Measurements from ENCODE around the gene PIK3R2.

The PIK3R2 gene

DNA sequence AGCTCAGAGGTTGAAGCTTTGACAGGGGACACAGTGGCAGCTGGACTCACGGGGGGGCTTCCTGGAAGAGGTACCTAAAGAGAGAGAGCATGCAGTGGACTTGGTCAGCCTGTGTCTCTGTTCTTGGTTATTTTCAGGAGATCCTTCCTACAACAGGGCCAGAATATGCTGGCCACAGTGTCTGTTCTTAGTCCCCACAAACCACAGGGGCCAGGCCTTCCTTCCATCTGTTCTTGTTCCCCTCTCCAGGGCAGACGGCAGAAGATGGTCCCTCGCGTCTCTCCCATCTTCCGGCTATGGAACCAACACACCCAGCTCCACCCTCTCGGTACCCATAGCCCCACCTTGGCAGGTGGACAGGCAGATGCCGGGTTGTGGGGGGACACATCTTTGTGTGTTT is 30.5 kb upstream of the PIK3R2 start:
- no peak for DNase-seq
- in situ Hi-C loops (cut with MboI; ENCODE audit: low pct_unique_long_range_greater_than_20kb, low sequenced_read_pairs) = no loop called here

DNA sequence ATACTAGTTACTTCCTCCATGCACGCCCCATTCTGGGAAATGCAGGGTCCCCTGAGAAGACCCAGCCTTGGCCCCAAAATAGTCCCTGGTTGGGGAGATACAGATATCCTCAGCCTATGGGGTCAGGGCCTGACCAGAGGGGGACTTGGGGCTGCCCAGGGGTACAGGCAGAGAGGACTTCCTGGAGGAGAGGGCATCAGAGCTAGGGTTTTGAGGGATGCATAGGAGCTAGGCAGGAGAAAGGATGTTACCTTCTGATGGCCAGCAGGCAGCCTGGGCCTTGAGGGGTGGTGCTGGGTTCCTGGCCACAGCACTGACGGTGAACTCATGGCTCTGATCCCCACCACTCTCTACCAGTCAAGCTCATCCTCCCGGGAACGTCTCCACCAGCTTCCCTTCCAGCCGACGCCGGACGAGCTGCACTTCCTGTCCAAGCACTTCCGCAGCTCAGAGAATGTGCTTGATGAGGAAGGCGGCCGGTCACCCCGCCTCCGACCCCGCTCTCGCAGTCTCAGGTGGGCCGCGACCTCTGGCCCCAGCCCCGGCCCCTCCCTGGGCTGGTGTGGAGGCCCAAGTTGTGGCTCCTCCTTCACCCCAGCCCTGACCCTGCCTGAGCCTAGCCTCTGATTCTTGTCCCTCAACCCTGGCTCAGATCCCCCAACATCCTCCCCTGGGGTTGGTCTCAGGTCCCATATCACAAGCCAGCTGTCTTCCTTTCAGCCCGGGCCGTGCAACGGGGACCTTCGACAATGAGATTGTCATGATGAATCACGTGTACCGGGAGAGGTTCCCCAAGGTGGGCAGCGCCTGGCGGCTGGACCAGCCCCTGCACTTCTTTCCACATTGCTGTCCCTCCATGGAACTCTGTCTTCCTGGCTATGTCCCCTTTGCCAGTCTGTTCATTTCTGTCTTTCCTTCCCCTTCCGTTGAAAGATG is 29.8 kb upstream of the PIK3R2 start:
- no peak for DNase-seq
- in situ Hi-C loops (cut with MboI; ENCODE audit: low pct_unique_long_range_greater_than_20kb, low sequenced_read_pairs) = no loop called here

DNA sequence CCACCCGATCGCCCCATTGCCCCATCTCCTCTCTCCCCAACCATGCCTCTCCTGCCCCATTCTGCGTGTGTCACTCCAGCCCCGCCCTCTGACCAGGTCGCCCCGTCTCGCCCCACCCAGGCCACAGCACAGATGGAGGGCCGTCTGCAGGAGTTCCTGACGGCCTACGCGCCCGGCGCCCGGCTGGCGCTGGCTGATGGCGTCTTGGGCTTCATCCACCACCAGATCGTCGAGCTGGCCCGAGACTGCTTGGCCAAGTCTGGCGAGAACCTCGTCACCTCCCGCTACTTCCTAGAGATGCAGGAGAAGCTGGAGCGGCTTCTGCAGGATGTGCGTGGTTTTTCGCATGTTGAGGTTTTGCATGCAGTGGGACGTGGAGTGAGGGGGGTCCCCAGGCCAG is 29.1 kb upstream of the PIK3R2 start:
- no peak for DNase-seq
- in situ Hi-C loops (cut with MboI; ENCODE audit: low pct_unique_long_range_greater_than_20kb, low sequenced_read_pairs) = no loop called here

DNA sequence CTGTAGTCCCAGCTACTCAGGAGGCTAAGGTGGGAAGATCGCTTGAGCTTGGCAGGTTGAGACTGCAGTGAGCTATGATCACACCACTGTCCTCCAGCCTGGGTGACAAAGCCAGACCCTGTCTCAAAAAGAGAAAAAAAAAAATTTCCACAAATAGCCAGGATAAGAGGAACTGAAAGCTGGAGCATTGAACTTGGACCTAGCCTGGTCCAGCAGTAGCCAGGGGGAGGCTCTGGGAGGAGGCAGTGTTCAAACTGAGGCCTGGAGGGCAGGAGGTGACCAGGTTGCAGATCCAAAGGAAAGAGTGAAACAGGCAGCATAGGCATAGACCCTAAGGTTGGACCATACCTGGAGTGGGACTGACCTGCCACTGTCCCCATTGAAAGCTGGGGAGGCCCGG is 26.9 kb upstream of the PIK3R2 start:
- no peak for DNase-seq
- in situ Hi-C loops (cut with MboI; ENCODE audit: low pct_unique_long_range_greater_than_20kb, low sequenced_read_pairs) = no loop called here

DNA sequence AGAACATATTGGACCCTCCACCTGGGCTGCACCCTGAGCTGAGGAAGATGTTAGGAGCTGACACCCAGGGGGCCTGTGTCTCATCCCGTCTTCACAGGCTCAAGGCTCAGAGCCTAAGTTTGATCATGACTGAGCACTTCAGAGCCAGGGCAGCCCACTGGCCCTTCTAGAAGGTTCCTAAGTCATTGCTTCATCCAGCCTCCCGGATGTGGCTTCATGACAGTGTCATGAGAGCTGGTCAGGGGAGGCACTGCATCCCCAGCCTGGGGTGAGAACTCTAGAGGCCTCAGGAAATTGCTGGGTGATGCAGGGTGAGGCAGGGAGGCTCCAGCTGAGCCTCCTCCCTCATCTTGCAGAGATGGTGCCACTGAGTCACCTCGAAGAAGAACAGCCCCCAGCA is 24.9 kb upstream of the PIK3R2 start:
- DNase-seq = no peak
- in situ Hi-C loops (cut with MboI; ENCODE audit: low pct_unique_long_range_greater_than_20kb, low sequenced_read_pairs) = no loop called here

DNA sequence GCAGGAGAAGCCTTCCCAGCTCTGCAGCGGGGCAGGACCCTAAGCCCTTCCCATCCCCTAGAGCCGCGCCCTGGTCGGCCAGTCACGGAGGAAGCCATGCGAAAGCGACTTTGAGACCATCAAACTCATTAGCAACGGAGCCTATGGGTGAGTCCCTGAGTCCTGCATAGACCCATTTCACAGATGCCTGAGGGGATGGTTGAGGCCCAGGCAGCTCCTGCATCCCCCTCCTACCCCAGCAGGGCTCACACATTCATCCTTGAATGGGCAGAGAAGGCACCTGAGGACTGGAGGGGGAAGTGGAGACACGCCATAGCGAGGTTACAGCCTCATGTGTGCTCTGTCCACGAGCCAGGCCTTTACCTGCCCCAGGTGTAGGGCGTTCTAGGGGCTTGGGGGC is 24.2 kb upstream of the PIK3R2 start:
- no peak for DNase-seq
- in situ Hi-C loops (cut with MboI; ENCODE audit: low pct_unique_long_range_greater_than_20kb, low sequenced_read_pairs) = no loop called here

DNA sequence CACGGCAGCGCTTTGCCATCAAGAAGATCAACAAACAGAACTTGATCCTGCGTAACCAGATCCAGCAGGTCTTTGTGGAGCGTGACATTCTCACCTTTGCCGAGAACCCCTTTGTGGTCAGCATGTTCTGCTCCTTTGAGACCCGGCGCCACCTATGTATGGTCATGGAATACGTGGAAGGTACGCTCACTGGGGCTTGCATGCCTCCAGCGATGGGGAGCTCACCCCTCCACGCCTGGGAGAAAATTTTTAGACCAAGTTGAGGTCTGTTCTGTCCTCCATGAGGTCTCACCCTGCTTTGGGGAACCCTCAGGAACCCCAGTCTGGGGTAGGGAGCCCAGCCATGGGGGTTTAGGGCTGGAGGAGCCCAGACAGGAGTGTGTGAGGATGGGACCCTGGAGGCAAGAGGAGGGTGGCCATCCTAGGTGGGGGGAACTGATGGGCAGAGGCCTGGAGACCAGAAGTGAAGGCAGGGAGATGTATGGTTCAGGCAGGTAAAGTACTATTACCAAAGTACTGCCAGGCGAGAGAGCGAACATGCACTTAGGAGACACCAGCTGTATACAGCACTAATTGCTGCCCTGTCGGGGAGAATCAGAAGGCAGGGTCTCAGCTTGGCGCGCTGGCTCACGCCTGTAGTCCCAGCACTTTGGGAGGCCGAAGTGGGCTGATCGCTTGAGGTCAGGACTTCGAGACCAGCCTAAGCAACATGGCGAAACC is 22.3 kb upstream of the PIK3R2 start:
- DNase-seq = no peak
- in situ Hi-C loops (cut with MboI; ENCODE audit: low pct_unique_long_range_greater_than_20kb, low sequenced_read_pairs) = no loop called here

DNA sequence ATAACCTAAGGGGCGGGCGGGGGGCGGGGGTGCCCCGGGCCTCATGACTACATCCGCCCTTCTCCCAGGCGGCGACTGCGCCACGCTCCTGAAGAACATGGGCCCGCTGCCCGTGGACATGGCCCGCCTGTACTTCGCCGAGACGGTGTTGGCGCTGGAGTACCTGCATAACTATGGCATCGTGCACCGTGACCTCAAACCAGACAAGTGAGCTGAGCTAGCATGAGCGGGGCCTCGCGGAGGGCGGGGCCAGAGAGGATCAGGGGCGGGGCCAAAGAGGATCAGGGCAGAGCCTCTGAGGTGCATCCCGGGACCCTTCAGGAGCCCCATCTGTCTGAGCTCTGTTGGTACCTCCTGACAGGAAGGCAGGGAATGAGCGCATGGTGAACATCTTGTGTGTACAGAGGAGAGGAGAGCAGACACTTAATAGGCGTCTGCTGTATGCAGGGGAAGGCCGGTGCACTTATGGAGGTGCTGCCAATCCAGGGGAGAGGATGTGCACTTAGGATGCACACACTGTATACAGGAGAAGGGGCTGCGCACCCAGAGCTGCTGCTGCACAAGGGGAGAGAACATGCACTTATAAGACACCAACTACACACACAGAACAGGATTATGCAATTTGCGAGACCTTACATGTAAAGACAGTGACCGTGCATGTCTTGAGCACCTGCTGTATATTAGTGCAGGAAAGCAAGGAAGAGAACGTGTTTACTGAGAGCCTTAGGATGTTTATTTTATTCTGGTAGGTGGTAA is 20.9 kb upstream of the PIK3R2 start:
- no peak for DNase-seq
- in situ Hi-C loops (cut with MboI; ENCODE audit: low pct_unique_long_range_greater_than_20kb, low sequenced_read_pairs) = no loop called here

DNA sequence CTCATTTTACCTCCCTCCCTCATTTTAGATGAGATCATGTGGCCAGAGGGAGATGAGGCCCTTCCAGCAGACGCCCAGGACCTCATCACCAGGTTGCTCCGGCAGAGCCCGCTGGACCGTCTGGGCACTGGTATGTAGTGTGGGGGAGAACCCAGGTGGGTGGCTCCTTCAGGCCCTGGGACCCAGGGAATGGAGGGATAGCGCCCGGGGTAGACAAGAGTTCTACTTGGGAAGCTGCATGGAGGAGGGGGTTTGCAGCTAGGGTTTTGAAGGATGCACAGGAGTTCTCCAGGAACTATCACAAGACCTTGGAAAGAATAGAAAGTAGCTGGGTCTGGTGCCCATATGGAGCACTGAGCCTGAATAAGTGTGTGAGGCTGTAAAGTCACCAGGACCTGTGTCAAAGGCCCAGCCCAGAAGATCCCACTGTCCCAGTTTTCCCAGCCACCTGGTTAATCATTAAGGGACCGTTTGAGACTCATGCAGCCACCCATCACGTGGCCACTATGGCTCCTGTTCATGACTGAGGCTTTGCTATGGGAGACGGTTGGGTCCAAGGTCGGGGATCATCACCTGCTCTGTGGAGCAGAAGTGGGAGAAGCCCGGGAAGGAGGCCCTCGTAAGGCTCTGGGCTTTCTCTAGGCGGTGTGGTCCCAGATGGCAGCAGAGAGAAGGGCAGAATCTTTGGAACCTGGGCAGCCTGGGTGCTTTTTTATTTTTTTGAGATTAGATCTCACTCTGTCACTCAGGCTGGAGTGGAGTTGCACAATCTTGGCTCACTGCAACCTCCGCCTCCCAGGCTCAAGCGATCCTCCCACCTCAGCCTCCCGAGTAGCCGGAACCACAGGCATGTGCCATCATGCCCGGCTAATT is 17.0 kb upstream of the PIK3R2 start:
- no peak for DNase-seq
- in situ Hi-C loops (cut with MboI; ENCODE audit: low pct_unique_long_range_greater_than_20kb, low sequenced_read_pairs) = no loop called here

DNA sequence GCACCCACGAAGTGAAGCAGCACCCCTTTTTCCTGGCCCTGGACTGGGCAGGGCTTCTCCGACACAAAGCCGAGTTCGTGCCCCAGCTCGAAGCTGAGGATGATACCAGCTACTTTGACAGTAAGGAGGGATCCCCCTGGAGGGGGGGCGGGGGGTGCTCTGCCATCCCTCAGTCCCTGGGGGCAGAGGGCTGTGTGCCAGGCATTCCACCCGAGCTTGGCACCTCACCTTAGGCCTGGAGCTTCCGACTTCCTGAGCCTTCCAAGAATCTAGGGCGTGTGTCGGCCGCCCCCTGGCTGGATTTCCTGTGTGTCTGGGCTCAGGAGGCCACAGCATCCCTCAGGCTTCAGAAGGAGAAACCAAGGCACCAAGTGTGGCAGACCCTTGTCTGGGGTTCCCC is 15.7 kb upstream of the PIK3R2 start:
- in situ Hi-C loops (cut with MboI; ENCODE audit: low pct_unique_long_range_greater_than_20kb, low sequenced_read_pairs) = no loop called here
- no peak for DNase-seq

DNA sequence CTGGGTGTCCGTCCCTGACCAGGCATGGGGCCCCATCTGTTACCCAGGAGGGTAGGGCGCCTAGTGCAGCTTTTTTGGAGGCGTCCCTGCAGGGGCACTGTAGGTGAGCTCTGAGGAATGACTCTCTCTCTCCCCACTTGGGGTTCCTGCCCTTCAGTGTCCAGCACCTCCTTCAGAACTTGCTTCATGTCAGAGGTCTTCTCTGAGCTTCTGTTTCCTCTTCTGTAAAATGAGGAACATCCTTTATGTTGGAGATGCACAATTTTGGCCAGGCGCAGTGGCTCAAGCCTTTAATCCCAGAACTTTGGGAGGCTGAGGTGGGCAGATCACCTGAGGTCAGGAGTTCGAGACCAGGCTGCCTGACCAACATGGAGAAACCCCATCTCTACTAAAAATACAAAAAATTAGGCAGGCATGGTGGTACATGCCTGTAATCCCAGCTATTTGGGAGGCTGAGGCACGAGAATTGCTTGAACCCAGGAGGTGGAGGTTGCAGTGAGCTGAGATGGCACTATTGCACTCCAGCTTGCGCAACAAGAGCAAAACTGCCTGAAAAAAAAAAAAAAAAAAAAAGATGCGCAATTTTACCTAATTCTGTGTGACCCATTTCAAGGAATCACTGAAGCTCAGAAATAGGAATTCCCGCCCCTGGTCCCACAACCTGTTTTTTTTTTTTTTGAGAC is 15.2 kb upstream of the PIK3R2 start:
- no peak for DNase-seq
- in situ Hi-C loops (cut with MboI; ENCODE audit: low pct_unique_long_range_greater_than_20kb, low sequenced_read_pairs) = no loop called here

DNA sequence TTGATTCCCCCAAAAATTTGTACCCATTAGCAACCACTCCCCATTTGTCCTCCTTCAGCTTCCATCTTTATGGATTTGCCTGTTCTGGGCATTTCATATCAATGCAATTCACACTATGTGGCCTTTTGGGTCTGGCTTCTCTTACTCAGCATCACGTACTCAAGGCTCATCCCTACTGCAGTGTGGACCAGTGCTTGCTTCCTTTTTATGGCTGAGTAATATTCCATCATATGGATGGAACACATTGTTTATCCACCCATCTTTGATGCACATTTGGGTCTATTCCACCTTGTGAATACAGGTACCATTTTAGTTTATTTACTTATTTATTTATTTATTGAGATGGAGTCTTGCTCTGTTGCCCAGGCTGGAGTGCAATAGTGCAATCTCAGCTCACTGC is 12.5 kb upstream of the PIK3R2 start:
- in situ Hi-C loops (cut with MboI; ENCODE audit: low pct_unique_long_range_greater_than_20kb, low sequenced_read_pairs) = no loop called here
- no peak for DNase-seq

DNA sequence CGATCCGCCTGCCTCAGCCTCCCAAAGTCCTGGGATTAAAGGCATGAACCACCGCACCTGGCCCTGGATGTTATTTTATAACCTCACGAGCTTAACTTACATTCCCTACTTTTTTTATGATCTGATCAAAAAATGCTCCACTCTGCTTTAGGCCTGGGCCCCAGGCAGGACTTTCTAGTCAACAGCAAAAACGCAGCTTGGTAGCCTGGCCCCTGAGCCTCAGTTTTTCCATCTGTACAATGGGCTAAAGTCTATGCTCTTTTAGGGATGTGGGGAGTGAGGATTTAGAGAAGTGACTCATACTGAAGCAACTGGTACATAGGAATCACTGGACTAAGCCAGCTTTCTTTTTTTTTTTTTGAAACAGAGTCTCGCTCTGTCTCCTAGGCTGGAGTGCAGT is 11.9 kb upstream of the PIK3R2 start:
- DNase-seq = no peak
- in situ Hi-C loops (cut with MboI; ENCODE audit: low pct_unique_long_range_greater_than_20kb, low sequenced_read_pairs) = no loop called here

DNA sequence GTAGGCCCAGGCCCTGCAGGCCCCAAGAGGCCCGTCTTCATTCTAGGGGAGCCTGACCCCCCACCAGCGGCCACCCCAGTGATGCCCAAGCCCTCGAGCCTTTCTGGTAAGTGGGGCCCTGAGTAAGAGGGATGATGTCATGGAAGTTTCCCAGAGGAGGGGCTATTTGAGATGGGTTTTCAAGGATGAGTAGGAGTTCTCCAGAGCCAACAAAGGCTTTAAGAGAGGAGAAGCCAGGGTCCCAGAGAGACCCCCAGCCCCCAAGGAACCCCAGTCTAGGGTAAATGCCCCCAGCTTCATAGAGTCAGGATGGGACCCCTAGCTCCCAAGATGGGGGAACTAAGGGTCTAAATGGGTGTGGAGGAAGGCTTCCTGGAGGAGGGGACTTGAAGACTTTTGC is 9.1 kb upstream of the PIK3R2 start:
- in situ Hi-C loops (cut with MboI; ENCODE audit: low pct_unique_long_range_greater_than_20kb, low sequenced_read_pairs) = no loop called here
- no peak for DNase-seq

DNA sequence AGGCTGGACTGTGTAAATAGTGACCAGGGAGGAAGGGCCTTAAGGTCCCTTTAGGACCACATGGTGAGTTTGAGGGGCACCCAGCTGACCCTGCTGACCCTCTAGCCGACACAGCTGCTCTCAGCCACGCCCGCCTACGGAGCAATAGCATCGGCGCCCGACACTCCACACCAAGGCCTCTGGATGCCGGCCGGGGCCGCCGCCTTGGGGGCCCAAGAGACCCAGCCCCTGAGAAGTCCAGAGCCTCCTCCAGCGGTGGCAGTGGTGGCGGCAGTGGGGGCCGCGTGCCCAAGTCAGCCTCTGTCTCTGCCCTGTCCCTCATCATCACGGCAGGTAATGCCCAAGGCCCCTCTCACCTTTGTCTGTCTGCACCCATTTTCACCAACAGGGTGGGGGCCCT is 8.6 kb upstream of the PIK3R2 start:
- in situ Hi-C loops (cut with MboI; ENCODE audit: low pct_unique_long_range_greater_than_20kb, low sequenced_read_pairs) = no loop called here
- no peak for DNase-seq

DNA sequence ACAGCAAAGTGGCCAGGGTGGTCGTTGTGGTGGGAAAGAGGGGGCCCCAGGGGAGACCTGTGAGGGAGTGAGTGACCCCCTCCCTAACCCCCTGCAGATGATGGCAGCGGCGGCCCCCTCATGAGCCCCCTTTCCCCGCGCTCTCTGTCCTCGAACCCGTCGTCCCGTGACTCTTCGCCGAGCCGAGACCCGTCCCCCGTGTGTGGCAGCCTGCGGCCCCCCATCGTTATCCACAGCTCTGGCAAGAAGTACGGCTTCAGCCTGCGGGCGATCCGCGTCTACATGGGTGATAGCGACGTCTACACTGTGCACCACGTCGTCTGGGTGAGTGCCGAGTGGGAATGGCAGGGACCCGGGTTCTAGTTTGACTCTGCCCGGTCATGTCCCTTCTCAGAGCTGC is 8.1 kb upstream of the PIK3R2 start:
- DNase-seq = no peak
- in situ Hi-C loops (cut with MboI; ENCODE audit: low pct_unique_long_range_greater_than_20kb, low sequenced_read_pairs) = no loop called here

DNA sequence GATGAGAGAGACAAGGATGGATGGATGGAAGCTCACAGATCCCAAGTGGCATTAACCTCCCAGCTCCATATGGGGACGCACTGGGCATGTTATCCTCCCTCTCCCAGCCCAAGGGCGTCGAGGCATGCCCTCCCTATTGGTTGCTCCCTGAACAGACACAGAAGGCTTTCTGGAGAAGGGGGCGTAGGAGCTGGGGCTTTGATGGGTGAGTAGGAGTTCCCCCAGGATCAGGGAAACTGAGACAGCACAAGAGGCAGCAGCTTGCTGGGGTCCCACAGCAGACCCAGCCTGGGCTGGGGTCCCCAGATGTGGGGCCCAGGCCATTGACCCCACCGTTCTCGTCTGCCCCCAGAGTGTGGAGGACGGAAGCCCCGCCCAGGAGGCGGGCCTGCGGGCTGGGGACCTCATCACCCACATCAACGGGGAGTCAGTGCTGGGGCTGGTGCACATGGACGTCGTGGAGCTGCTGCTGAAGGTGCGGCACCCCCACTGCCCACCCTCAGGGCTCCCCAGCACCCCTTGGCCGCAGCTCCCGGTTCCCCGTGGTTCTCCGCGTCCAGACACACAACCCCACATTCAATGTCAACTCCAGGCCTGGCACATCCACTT is 7.5 kb upstream of the PIK3R2 start:
- in situ Hi-C loops (cut with MboI; ENCODE audit: low pct_unique_long_range_greater_than_20kb, low sequenced_read_pairs) = no loop called here
- DNase-seq = no peak

DNA sequence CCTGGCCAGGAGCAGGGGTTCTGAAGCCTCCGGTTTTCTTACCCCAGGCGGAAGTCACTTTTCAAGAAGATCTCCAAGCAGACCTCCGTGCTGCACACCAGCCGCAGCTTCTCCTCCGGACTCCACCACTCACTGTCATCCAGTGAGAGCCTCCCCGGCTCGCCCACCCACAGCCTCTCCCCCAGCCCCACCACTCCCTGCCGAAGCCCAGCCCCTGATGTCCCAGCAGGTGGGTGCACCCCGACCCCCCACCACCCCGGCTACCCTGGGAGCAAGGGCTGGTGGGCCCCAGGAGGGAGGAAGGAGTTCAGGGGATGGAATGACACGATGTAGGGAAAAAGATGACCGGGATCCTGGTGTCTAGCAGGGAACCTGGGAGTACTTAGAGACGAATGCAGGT is 5.6 kb upstream of the PIK3R2 start:
- no peak for DNase-seq

More for the DNA sequence above, 5.6 kb upstream of the PIK3R2 start:
- in situ Hi-C loops (cut with MboI; ENCODE audit: low pct_unique_long_range_greater_than_20kb, low sequenced_read_pairs) = no loop called here
